ENCODE data around the gene USP5.

DNA sequence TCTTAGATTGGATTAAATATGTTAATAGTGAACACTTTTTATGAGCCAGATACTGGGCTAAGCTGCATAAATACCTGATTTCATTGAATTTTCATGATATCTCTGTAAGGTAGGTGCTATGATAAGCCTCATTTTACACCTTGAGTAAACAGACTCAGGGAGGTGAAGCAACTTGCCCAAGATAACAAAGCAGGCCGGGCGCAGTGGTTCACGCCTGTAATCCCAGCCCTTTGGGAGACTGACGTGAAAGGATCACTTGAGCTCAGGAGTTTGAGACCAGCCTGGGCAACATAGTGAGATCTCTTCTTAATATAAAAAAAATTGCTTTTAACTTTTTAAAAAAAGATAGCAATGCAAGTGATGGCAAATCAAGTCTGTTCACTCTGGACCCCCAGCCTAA, 9.9 kb upstream of the USP5 start:
- TF ChIP-seq TAF1 (IDR thresholded peaks at IDR 0.05; ENCODE audit: low read depth): no peak
- TF ChIP-seq, protein P1, sequence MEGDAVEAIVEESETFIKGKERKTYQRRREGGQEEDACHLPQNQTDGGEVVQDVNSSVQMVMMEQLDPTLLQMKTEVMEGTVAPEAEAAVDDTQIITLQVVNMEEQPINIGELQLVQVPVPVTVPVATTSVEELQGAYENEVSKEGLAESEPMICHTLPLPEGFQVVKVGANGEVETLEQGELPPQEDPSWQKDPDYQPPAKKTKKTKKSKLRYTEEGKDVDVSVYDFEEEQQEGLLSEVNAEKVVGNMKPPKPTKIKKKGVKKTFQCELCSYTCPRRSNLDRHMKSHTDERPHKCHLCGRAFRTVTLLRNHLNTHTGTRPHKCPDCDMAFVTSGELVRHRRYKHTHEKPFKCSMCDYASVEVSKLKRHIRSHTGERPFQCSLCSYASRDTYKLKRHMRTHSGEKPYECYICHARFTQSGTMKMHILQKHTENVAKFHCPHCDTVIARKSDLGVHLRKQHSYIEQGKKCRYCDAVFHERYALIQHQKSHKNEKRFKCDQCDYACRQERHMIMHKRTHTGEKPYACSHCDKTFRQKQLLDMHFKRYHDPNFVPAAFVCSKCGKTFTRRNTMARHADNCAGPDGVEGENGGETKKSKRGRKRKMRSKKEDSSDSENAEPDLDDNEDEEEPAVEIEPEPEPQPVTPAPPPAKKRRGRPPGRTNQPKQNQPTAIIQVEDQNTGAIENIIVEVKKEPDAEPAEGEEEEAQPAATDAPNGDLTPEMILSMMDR (IDR thresholded peaks at IDR 0.05; ENCODE audit: poor library complexity, severe bottlenecking): no peak
- no peak for TF ChIP-seq SMC3 (conservative IDR thresholded peaks at IDR 0.05; ENCODE audit: poor library complexity)
- TF ChIP-seq MXI1 (conservative IDR thresholded peaks at IDR 0.05; ENCODE audit: poor library complexity, severe bottlenecking): no peak
